Parathyroid adenoma (tissue), 2 donors: ENCODE data around the gene GPRC5A.

Experiments
- H2AFZ ChIP-seq: fragments of 300-600 bp; sonication (generic); one replicate; pipeline ENCODE4 v1.7.0; 2017; ENCODE audit warnings: antibody characterized with exemption, mild to moderate bottlenecking
- H3K27ac ChIP-seq: fragments of 300-600 bp; sonication (generic); one replicate; pipeline ENCODE4 v1.7.0; 2017
- H3K27me3 ChIP-seq: fragments of 300-600 bp; sonication (generic); one replicate; pipeline ENCODE4 v1.7.0; 2017; ENCODE audit warnings: low read length; ENCODE audit not compliant: control insufficient read depth, insufficient read depth
- H3K36me3 ChIP-seq: fragments of 300-600 bp; sonication (generic); one replicate; pipeline ENCODE4 v1.7.0; 2017; ENCODE audit warnings: low read length; ENCODE audit not compliant: control insufficient read depth, insufficient read depth
- H3K4me1 ChIP-seq: fragments of 300-600 bp; sonication (generic); one replicate; pipeline ENCODE4 v1.7.0; 2017; ENCODE audit warnings: control low read depth
- H3K4me2 ChIP-seq: fragments of 300-600 bp; sonication (generic); one replicate; pipeline ENCODE4 v1.7.0; 2017; ENCODE audit warnings: low read length
- H3K4me3 ChIP-seq: fragments of 300-600 bp; sonication (generic); one replicate; pipeline ENCODE4 v1.7.0; 2017; ENCODE audit warnings: low read depth, low read length
- H3K79me2 ChIP-seq: fragments of 300-600 bp; sonication (generic); one replicate; pipeline ENCODE4 v1.7.0; 2017; ENCODE audit warnings: control low read depth
- H3K9ac ChIP-seq: fragments of 300-600 bp; sonication (generic); one replicate; pipeline ENCODE4 v1.7.0; 2017; ENCODE audit warnings: mild to moderate bottlenecking
- H3K9me3 ChIP-seq: fragments of 300-600 bp; sonication (generic); one replicate; pipeline ENCODE4 v1.7.0; 2017; ENCODE audit warnings: low read length; ENCODE audit not compliant: control insufficient read depth
- TF ChIP-seq, protein P1 (sequence below): fragments of 300-600 bp; sonication (generic); IDR thresholded peaks from one replicate; pipeline ENCODE4 v1.7.0; 2017; ENCODE audit warnings: antibody characterized with exemption, mild to moderate bottlenecking
- donor health status: primary hyperparathyroidism.

Gene GPRC5A

DNA sequence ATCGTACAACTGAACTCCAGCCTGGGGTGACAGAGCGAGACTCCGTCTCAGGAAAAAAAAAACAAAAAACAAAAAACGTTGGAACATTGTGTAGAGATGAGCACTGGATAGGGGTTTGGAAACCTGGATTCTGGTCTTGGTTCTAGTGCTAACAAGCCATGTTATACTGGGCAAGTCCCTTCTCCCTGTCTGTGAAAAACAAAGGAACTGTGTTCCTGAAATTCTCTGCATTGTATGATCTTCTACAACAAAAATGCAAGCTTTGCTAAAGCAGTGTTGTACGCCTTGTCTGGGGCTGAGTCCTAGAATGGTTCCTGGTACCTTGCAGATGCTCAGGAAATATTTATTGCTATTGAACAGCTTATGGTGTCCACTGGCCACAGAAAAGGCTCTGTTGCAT lies 47.2 kb downstream of the GPRC5A start:
- Histone ChIP-seq H3K27me3 (no peaks in the 10 kb centered on the region), H3K4me1 (no peaks in the 10 kb centered on the region), H2AFZ (no peak overlapping the region), H3K9me3 (no peaks in the 10 kb centered on the region), H3K27ac (no peak overlapping the region), H3K36me3 (no peaks in the 10 kb centered on the region), H3K79me2 (no peaks in the 10 kb centered on the region), H3K4me3 (no peak overlapping the region), H3K9ac (no peak overlapping the region), H3K4me2 (no peak overlapping the region)
- TF ChIP-seq, protein P1, sequence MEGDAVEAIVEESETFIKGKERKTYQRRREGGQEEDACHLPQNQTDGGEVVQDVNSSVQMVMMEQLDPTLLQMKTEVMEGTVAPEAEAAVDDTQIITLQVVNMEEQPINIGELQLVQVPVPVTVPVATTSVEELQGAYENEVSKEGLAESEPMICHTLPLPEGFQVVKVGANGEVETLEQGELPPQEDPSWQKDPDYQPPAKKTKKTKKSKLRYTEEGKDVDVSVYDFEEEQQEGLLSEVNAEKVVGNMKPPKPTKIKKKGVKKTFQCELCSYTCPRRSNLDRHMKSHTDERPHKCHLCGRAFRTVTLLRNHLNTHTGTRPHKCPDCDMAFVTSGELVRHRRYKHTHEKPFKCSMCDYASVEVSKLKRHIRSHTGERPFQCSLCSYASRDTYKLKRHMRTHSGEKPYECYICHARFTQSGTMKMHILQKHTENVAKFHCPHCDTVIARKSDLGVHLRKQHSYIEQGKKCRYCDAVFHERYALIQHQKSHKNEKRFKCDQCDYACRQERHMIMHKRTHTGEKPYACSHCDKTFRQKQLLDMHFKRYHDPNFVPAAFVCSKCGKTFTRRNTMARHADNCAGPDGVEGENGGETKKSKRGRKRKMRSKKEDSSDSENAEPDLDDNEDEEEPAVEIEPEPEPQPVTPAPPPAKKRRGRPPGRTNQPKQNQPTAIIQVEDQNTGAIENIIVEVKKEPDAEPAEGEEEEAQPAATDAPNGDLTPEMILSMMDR: no peak

DNA sequence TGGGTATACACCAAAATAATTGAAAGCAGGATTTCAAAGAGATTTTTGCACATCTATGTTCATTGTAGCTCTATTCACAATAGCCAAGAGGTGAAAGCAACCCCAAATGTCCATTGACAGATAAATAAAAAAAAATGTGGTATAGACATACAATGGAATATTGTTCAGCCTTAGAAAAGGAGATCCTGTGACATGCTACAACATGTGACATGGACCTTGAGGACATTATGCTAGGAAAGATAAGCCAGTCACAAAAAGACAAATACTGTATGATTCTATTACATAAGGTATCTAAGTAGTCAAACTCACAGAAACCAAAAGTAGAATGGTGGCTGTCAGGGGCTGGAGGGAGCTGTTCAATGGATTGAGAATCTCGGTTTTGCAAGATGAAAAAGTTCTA lies 48.5 kb downstream of the GPRC5A start:
- TF ChIP-seq, protein P1: no peak
- no peak overlapping the region for H2AFZ ChIP-seq

GRCh38 chr12:12941450-12942350 lies 50.3 kb downstream of the GPRC5A start:
- Histone ChIP-seq H3K4me1 (no peaks in the 10 kb centered on the region), H3K4me2 (no peak overlapping the region), H3K9me3 (no peaks in the 10 kb centered on the region), H3K36me3 (no peaks in the 10 kb centered on the region), H3K9ac (no peak overlapping the region), H2AFZ (no peak overlapping the region), H3K27ac (no peak overlapping the region), H3K27me3 (no peaks in the 10 kb centered on the region), H3K4me3 (no peak overlapping the region), H3K79me2 (no peaks in the 10 kb centered on the region)
- TF ChIP-seq, protein P1: no peak

More for the DNA sequence above, 48.5 kb downstream of the GPRC5A start:
- H3K4me3 ChIP-seq: no peak overlapping the region
- no peaks in the 10 kb centered on the region for H3K27me3 ChIP-seq
- H3K36me3 ChIP-seq: no peaks in the 10 kb centered on the region
- no peaks in the 10 kb centered on the region for H3K9me3 ChIP-seq
- no peak overlapping the region for H3K4me2 ChIP-seq
- no peak overlapping the region for H3K27ac ChIP-seq
- H3K4me1 ChIP-seq: no peaks in the 10 kb centered on the region
- no peak overlapping the region for H3K9ac ChIP-seq
- H3K79me2 ChIP-seq: no peaks in the 10 kb centered on the region

DNA sequence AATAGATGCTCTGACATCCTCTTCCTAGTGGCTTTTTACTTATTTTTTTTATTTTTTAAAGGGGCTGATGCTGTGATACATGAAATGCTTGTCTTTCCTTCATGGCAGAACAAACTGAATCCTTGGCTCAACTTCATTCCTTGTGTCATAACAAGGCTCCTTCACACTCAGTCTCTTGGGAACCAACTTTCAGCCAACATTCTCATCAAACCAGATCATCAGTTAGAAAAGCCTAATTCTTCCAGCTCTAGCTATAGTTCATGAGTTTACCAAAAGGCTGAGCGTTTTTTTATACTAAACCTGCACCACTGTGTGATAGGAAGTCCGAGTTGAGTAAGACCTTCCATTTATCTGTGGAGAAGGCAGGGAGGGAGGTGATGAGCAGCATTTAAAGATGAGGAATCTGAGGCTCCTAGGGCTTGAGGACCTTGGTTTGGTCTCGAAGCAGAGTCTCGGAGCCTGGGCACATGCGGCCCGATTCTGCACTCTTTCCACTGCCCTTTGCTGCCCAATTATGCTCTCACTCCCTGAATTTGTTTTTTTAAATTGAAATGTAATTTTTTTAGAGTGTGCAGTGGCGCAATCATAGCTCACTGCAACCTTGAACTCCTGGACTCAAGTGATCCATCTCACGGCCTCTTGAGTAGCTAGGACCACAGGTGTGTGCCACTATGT lies 52.4 kb downstream of the GPRC5A start:
- H3K27me3 ChIP-seq: no peaks in the 10 kb centered on the region
- H3K4me2 ChIP-seq: no peak overlapping the region
- H3K79me2 ChIP-seq: no peaks in the 10 kb centered on the region
- H3K4me1 ChIP-seq: no peaks in the 10 kb centered on the region
- H3K9ac ChIP-seq: no peak overlapping the region
- TF ChIP-seq, protein P1: no peak
- H2AFZ ChIP-seq: no peak overlapping the region
- no peaks in the 10 kb centered on the region for H3K36me3 ChIP-seq
- no peaks in the 10 kb centered on the region for H3K9me3 ChIP-seq
- no peak overlapping the region for H3K4me3 ChIP-seq
- H3K27ac ChIP-seq: no peak overlapping the region
